HEK293 (cell line): Measurements from ENCODE around the gene TRPC4AP.

Experiments
- CTCF ChIP-seq: fragments of 450-650 bp; formaldehyde crosslinking; IDR thresholded peaks from 2 replicates; pipeline ENCODE4 v1.5.1; 2016; ENCODE audit warnings: missing biosample characterization, missing genetic modification characterization
- REST ChIP-seq: fragments of 450-650 bp; formaldehyde crosslinking; IDR thresholded peaks from 2 replicates; pipeline ENCODE4 v1.5.1; 2016; ENCODE audit warnings: missing biosample characterization, missing genetic modification characterization
- TCF7L2 ChIP-seq: IDR thresholded peaks from 2 replicates; pipeline ENCODE4 v1.6.1; 2011; ENCODE audit warnings: low read depth, mild to moderate bottlenecking, inconsistent platforms, low read length, moderate library complexity, borderline replicate concordance
- YY1 ChIP-seq: fragments of 450-650 bp; formaldehyde crosslinking; IDR thresholded peaks from 2 replicates; pipeline ENCODE4 v1.5.1; 2018; ENCODE audit warnings: missing biosample characterization, missing genetic modification characterization
- ZBTB49 ChIP-seq: fragments of 450-650 bp; formaldehyde crosslinking; IDR thresholded peaks from 2 replicates; pipeline ENCODE4 v1.5.1; 2016; ENCODE audit warnings: missing biosample characterization, missing genetic modification characterization, low read depth
- ZFP3 ChIP-seq: fragments of 450-650 bp; formaldehyde crosslinking; IDR thresholded peaks from 2 replicates; pipeline ENCODE4 v1.5.1; 2016; ENCODE audit warnings: low read depth, missing biosample characterization, missing genetic modification characterization
- ZNF114 ChIP-seq: fragments of 450-650 bp; formaldehyde crosslinking; IDR thresholded peaks from 2 replicates; pipeline ENCODE4 v1.5.0; 2017; ENCODE audit warnings: missing biosample characterization, missing genetic modification characterization
- ZNF184 ChIP-seq: fragments of 450-650 bp; IDR thresholded peaks from 2 replicates; pipeline ENCODE4 v1.5.1; 2018; ENCODE audit warnings: missing biosample characterization, mild to moderate bottlenecking, missing genetic modification characterization
- ZNF274 ChIP-seq, 2 experiments: fragments of 200-500 bp in 1 of 2; fragments of 450-650 bp in 1 of 2; sonication (Bioruptor generic) in 1 of 2; formaldehyde crosslinking in 1 of 2; IDR thresholded peaks; 2 replicates each; pipeline versions ENCODE4 v1.5.1 to v1.6.1; 2014 to 2016; ENCODE audit warnings: borderline replicate concordance in 1 of 2, inconsistent platforms in 1 of 2, low read length in 1 of 2, missing biosample characterization in 1 of 2, missing genetic modification characterization in 1 of 2
- ZNF426 ChIP-seq: fragments of 450-650 bp; formaldehyde crosslinking; IDR thresholded peaks from 2 replicates; pipeline ENCODE4 v1.5.1; 2017; ENCODE audit warnings: missing biosample characterization, missing genetic modification characterization, mild to moderate bottlenecking, inconsistent platforms, moderate library complexity
- ZNF530 ChIP-seq: fragments of 450-650 bp; formaldehyde crosslinking; IDR thresholded peaks from 2 replicates; pipeline ENCODE4 v1.5.1; 2016; ENCODE audit warnings: low read depth, missing biosample characterization, missing genetic modification characterization

- TF ChIP-seq ZNF114 (tag by site-specific recombination) (no peak), ZNF184 (tag by site-specific recombination) (no peak), ZNF426 (no peak), REST (tag by site-specific recombination) (no peak), CTCF (tag by site-specific recombination) (no peak), ZFP3 (tag by site-specific recombination) (no peak), TCF7L2 (no peak), ZNF274 (IDR thresholded peaks at IDR 0.05; ENCODE audit: low read length) (no peak), ZNF274 (tag by site-specific recombination; IDR thresholded peaks at IDR 0.05; ENCODE audit: borderline replicate concordance) (no peak), ZNF530 (tag by site-specific recombination) (no peak), YY1 (no peak), ZBTB49 (tag by site-specific recombination) (no peak)
Measured at GRCh38 chr20:34971561-34972235, 120.9 kb downstream of the TRPC4AP start.
